Hindlimb muscle (tissue), 1 donor: ENCODE results near the gene UMODL1. TPM values are rescaled to one million over a fixed set of nuclear protein-coding genes. Genes with fewer than 3 reads are reported as not detected.

Experiments
- DNase-seq: peaks from one replicate; pipeline ENCODE4 v3.0.0-alpha.2; 2013
- polyA plus RNA-seq: library from polyadenylated mRNA; unstranded; fragments of 120-200 nt; gene quantifications from one replicate; pipeline ENCODE4 v1.2.1, GENCODE V29; 2013; ENCODE audit not compliant: insufficient read length

Gene UMODL1
- polyA plus RNA-seq, 1 donor: not detected

GRCh38 chr21:42079939-42080787 is 9.0 kb downstream of the UMODL1 start:
- no peak for DNase-seq

GRCh38 chr21:42080788-42081083 is 9.6 kb downstream of the UMODL1 start:
- DNase-seq: no peak

GRCh38 chr21:42081138-42081537 is 10.0 kb downstream of the UMODL1 start:
- DNase-seq: no peak

- DNase-seq: no peak
Measured at GRCh38 chr21:42081931-42082381, 10.8 kb downstream of the UMODL1 start.

- DNase-seq: no peak
Measured at GRCh38 chr21:42082501-42083360, 11.6 kb downstream of the UMODL1 start.

- DNase-seq: no peak
Measured at GRCh38 chr21:42083361-42083690, 12.2 kb downstream of the UMODL1 start.

GRCh38 chr21:42084079-42084478 is 13.0 kb downstream of the UMODL1 start:
- no peak for DNase-seq

- DNase-seq: no peak
Measured at GRCh38 chr21:42085246-42086077, 14.3 kb downstream of the UMODL1 start.

- no peak for DNase-seq
Measured at GRCh38 chr21:42086969-42087368, 15.9 kb downstream of the UMODL1 start.

- DNase-seq: no peak
Measured at GRCh38 chr21:42088148-42088547, 17.0 kb downstream of the UMODL1 start.

- no peak for DNase-seq
Measured at GRCh38 chr21:42088658-42089057, 17.5 kb downstream of the UMODL1 start.

- DNase-seq: no peak
Measured at GRCh38 chr21:42089093-42089631, 18.0 kb downstream of the UMODL1 start.

- DNase-seq: no peak
Measured at GRCh38 chr21:42089665-42090310, 18.7 kb downstream of the UMODL1 start.

- no peak for DNase-seq
Measured at GRCh38 chr21:42091899-42092508, 20.9 kb downstream of the UMODL1 start.

- DNase-seq: no peak
Measured at GRCh38 chr21:42092771-42093170, 21.7 kb downstream of the UMODL1 start.

GRCh38 chr21:42093186-42093585 is 22.1 kb downstream of the UMODL1 start:
- DNase-seq: no peak

GRCh38 chr21:42093991-42094421 is 22.9 kb downstream of the UMODL1 start:
- DNase-seq: peak; percentile 79

GRCh38 chr21:42094811-42095210 is 23.7 kb downstream of the UMODL1 start:
- DNase-seq: no peak

- no peak for DNase-seq
Measured at GRCh38 chr21:42095581-42095980, 24.5 kb downstream of the UMODL1 start.

- no peak for DNase-seq
Measured at GRCh38 chr21:42096566-42096965, 25.4 kb downstream of the UMODL1 start.

- DNase-seq: no peak
Measured at GRCh38 chr21:42097274-42097673, 26.2 kb downstream of the UMODL1 start.
